Right lobe of liver (tissue), 6 donors: ENCODE measurements around the gene MAML2. TPM values are rescaled to one million over a fixed set of nuclear protein-coding genes. Genes with fewer than 3 reads are reported as not detected.

ENCODE experiments used
- ATAC-seq, 4 donors: fragments of 200-7000 bp; cut with Tn5 transposase; one replicate each; pipeline ENCODE4 v1.9.1; 2020; ENCODE audit warnings: mild to moderate bottlenecking in 4 of 4, moderate library complexity in 4 of 4
- DNase-seq, 3 donors: peaks; one replicate each; pipeline ENCODE4 v3.0.0-alpha.2; 2020
- H3K27ac ChIP-seq, 3 donors: fragments of 200-600 bp; one replicate each; pipeline ENCODE4 v1.8.0; 2022
- H3K27me3 ChIP-seq, 2 donors: fragments of 200-600 bp; one replicate each; pipeline ENCODE4 v1.8.0; 2022
- H3K36me3 ChIP-seq, 4 donors: fragments of 200-600 bp; sonication (generic) in 1 of 4; one replicate each; pipeline versions ENCODE4 v1.5.1 to v1.8.0; 2017 to 2022; ENCODE audit warnings: control low read depth in 1 of 4
- H3K4me1 ChIP-seq, 4 donors: fragments of 200-600 bp; sonication (generic) in 1 of 4; one replicate each; pipeline versions ENCODE4 v1.5.1 to v1.8.0; 2017 to 2022; ENCODE audit warnings: control low read depth in 1 of 4
- H3K4me3 ChIP-seq, 3 donors: fragments of 200-600 bp; one replicate each; pipeline ENCODE4 v1.8.0; 2022
- H3K9me3 ChIP-seq, 4 donors: fragments of 200-600 bp; sonication (generic) in 1 of 4; one replicate each; pipeline versions ENCODE4 v1.5.1 to v1.8.0; 2017 to 2022; ENCODE audit warnings: control low read depth in 1 of 4
- CTCF ChIP-seq, 4 donors: fragments of 200-600 bp in 3 of 4; fragments of 450-650 bp in 1 of 4; IDR thresholded peaks; one replicate each; pipeline versions ENCODE4 v1.5.1 to v1.8.0; 2016 to 2022; ENCODE audit warnings: antibody characterized with exemption in 4 of 4, mild to moderate bottlenecking in 2 of 4
- POLR2A ChIP-seq: fragments of 450-650 bp; IDR thresholded peaks from one replicate; pipeline ENCODE4 v1.6.1; 2017; ENCODE audit warnings: antibody characterized with exemption, mild to moderate bottlenecking
- WGBS: methylation state at CpG from one replicate; pipeline ENCODE4 v1.1.6; 2018; ENCODE audit warnings: low coverage, low lambda C conversion rate; ENCODE audit not compliant: insufficient coverage; ENCODE audit errors: missing lambda C conversion rate; 5-methylcytosine and 5-hydroxymethylcytosine counted together
- intact Hi-C, 2 donors: fragments of 100-400 bp; cut with DNase I; formaldehyde crosslinking; loops; one replicate each; pipeline versions ENCODE4 v1.11.2 to v1.14.1; 2022
- total RNA-seq, 6 experiments: library from RNA; depleted of rRNA in 2 of 6; stranded (reverse); fragments of >200 nt in 2 of 6; fragmentation: NEBNext Ultra II Directional in 3 of 6; extraction: Animal tissue kit (Norgen Biotek cat#: 25700) in 3 of 6; gene quantifications; one replicate each; pipeline versions ENCODE4 v1.1.0 to v1.2.4, GENCODE V29; 2016 to 2023
- donor health status: DM: no; HTN: yes; CAD: no.
- donor health status: DM: no; HTN: no; CAD: no.
- donor health status: DM: no; HTN: no; CAD: no.
- donor health status: DM: no; HTN: yes; CAD: no.
- donor health status: DM: no; HTN: yes; CAD: no.

MAML2 gene
- total RNA-seq, 6 experiments from 2014 or later: 0.92 to 2.3 (median 1.9) TPM

GRCh38 chr11:95943546-95943945, 399.4 kb downstream of the MAML2 start:
- Histone ChIP-seq H3K27ac (no peak overlapping the region), H3K4me1 (no peaks in the 10 kb centered on the region), H3K9me3 (no peaks in the 10 kb centered on the region), H3K4me3 (no peak overlapping the region), H3K27me3 (no peaks in the 10 kb centered on the region), H3K36me3 (no peaks in the 10 kb centered on the region)
- TF ChIP-seq POLR2A: no peak
- TF ChIP-seq CTCF (IDR thresholded peaks at IDR 0.05): no peak
- no peak for DNase-seq
- 79% methylated on average over 1 of the region's 1 CpG for WGBS
- intact Hi-C loops: no loop called here
- ATAC-seq: no peak

GRCh38 chr11:95939091-95939490, 403.9 kb downstream of the MAML2 start:
- TF ChIP-seq POLR2A: no peak
- no peak for TF ChIP-seq CTCF (IDR thresholded peaks at IDR 0.05)
- intact Hi-C loops: no loop called here
- H3K9me3 ChIP-seq: no peaks in the 10 kb centered on the region
- H3K36me3 ChIP-seq: no peaks in the 10 kb centered on the region
- DNase-seq (no peak), ATAC-seq (no peak)
- H3K4me1 ChIP-seq: no peaks in the 10 kb centered on the region
- no peak overlapping the region for H3K4me3 ChIP-seq
- 52% methylated on average over 2 of the region's 6 CpGs for WGBS
- no peaks in the 10 kb centered on the region for H3K27me3 ChIP-seq
- H3K27ac ChIP-seq: no peak overlapping the region

GRCh38 chr11:95937358-95937757, 405.6 kb downstream of the MAML2 start:
- H3K27ac ChIP-seq: no peak overlapping the region
- intact Hi-C loops: no loop called here
- TF ChIP-seq CTCF (IDR thresholded peaks at IDR 0.05) (no peak), POLR2A (no peak)

GRCh38 chr11:95933594-95933993, 409.4 kb downstream of the MAML2 start:
- intact Hi-C loops: no loop called here
- Histone ChIP-seq H3K4me1 (no peaks in the 10 kb centered on the region), H3K27ac (no peak overlapping the region), H3K36me3 (no peaks in the 10 kb centered on the region), H3K4me3 (no peak overlapping the region), H3K27me3 (no peaks in the 10 kb centered on the region), H3K9me3 (no peaks in the 10 kb centered on the region)
- TF ChIP-seq CTCF (IDR thresholded peaks at IDR 0.05) (no peak), POLR2A (no peak)
- ATAC-seq (no peak), DNase-seq (no peak)
- WGBS: 57% methylated on average over 4 of the region's 5 CpGs

More at GRCh38 chr11:95937358-95937757, 405.6 kb downstream of the MAML2 start:
- Histone ChIP-seq H3K4me1 (no peaks in the 10 kb centered on the region), H3K9me3 (no peaks in the 10 kb centered on the region), H3K4me3 (no peak overlapping the region), H3K27me3 (no peaks in the 10 kb centered on the region), H3K36me3 (no peaks in the 10 kb centered on the region)
- ATAC-seq (no peak), DNase-seq (no peak)

- Histone ChIP-seq H3K4me3 (no peak overlapping the region), H3K27ac (no peak overlapping the region), H3K4me1 (no peaks in the 10 kb centered on the region), H3K9me3 (no peaks in the 10 kb centered on the region), H3K27me3 (no peaks in the 10 kb centered on the region), H3K36me3 (no peaks in the 10 kb centered on the region)
- ATAC-seq (no peak), DNase-seq (no peak)
- TF ChIP-seq POLR2A (no peak), CTCF (IDR thresholded peaks at IDR 0.05) (no peak)
- WGBS: 33% methylated on average over 1 of the region's 1 CpG
- intact Hi-C loops: no loop called here
These were observed 411.1 kb downstream of the MAML2 start for GRCh38 chr11:95931916-95932315.
